ENCODE data around the gene TXNRD2. TPM values are rescaled to one million over a fixed set of nuclear protein-coding genes. Genes with fewer than 3 reads are reported as not detected.
"Not testable (repeated sequence)": the region's sequence is repeated elsewhere in the genome, so short reads cannot be mapped to it uniquely, and the experiment has no call there.

The TXNRD2 gene
- polyA plus RNA-seq, 1 donor from 2014 or later = 4.1 TPM

GRCh38 chr22:19907902-19908301, 33.7 kb downstream of the TXNRD2 start:
- H3K27ac ChIP-seq (ENCODE audit: low read length); H4K20me1 ChIP-seq (ENCODE audit: insufficient read depth); H3K9ac ChIP-seq (ENCODE audit: low read length); H3K9me3 ChIP-seq (ENCODE audit: low read length); H2AFZ ChIP-seq (ENCODE audit: low read depth, low read length); H3K9me2 ChIP-seq (ENCODE audit: insufficient read depth, low read length); H3K4me2 ChIP-seq (ENCODE audit: low read length); H3F3A ChIP-seq (ENCODE audit: insufficient read depth, low read length, poor library complexity, severe bottlenecking); H3K79me2 ChIP-seq (replicated peaks; ENCODE audit: insufficient read depth, low read length); H3K4me3 ChIP-seq (ENCODE audit: low read length); H3K27me3 ChIP-seq (ENCODE audit: insufficient read depth, low read depth, low read length); H3K36me3 ChIP-seq (ENCODE audit: insufficient read depth, low read length): not testable (repeated sequence)

- H3K9me3 ChIP-seq (ENCODE audit: low read length) = not testable (repeated sequence)
Measured at GRCh38 chr22:19906864-19907263, 34.8 kb downstream of the TXNRD2 start.

GRCh38 chr22:19905347-19906276, 36.0 kb downstream of the TXNRD2 start:
- Histone ChIP-seq H3K27me3 (ENCODE audit: insufficient read depth, low read depth, low read length) (no peaks in the 10 kb centered on the region), H3K79me2 (replicated peaks; ENCODE audit: insufficient read depth, low read length) (no peaks in the 10 kb centered on the region), H3F3A (ENCODE audit: insufficient read depth, low read length, poor library complexity, severe bottlenecking) (no peaks in the 10 kb centered on the region), H2AFZ (ENCODE audit: low read depth, low read length) (no peak overlapping the region), H4K20me1 (ENCODE audit: insufficient read depth) (no peaks in the 10 kb centered on the region), H3K9me3 (ENCODE audit: low read length) (no peaks in the 10 kb centered on the region), H3K9ac (ENCODE audit: low read length) (no peak overlapping the region), H3K36me3 (ENCODE audit: insufficient read depth, low read length) (no peaks in the 10 kb centered on the region), H3K27ac (ENCODE audit: low read length) (no peak overlapping the region), H3K4me2 (ENCODE audit: low read length) (no peak overlapping the region), H3K4me3 (ENCODE audit: low read length) (no peak overlapping the region), H3K9me2 (ENCODE audit: insufficient read depth, low read length) (no peaks in the 10 kb centered on the region)
- TF ChIP-seq EZH2 (IDR thresholded peaks at IDR 0.05; ENCODE audit: borderline replicate concordance, insufficient read depth, low read length, poor library complexity, severe bottlenecking) = no peak
- no peak for TF ChIP-seq CTCF (IDR thresholded peaks at IDR 0.05; ENCODE audit: poor library complexity, severe bottlenecking)
- TF ChIP-seq REST (IDR thresholded peaks at IDR 0.05; ENCODE audit: borderline replicate concordance) = no peak
- TF ChIP-seq EP300 (conservative IDR thresholded peaks at IDR 0.05; ENCODE audit: poor library complexity, severe bottlenecking) = no peak
- no peak for TF ChIP-seq SMC3 (conservative IDR thresholded peaks at IDR 0.05; ENCODE audit: poor library complexity)
- no peak for TF ChIP-seq RAD21 (conservative IDR thresholded peaks at IDR 0.05)
- no peak for TF ChIP-seq MXI1 (conservative IDR thresholded peaks at IDR 0.05; ENCODE audit: poor library complexity, severe bottlenecking)
- TF ChIP-seq POLR2AphosphoS5 (IDR thresholded peaks at IDR 0.05) = no peak
- no peak for TF ChIP-seq TAF1 (IDR thresholded peaks at IDR 0.05; ENCODE audit: low read depth)

More at GRCh38 chr22:19906864-19907263, 34.8 kb downstream of the TXNRD2 start:
- not testable (repeated sequence) for H2AFZ ChIP-seq (ENCODE audit: low read depth, low read length); H4K20me1 ChIP-seq (ENCODE audit: insufficient read depth); H3K27ac ChIP-seq (ENCODE audit: low read length); H3K9ac ChIP-seq (ENCODE audit: low read length); H3K79me2 ChIP-seq (replicated peaks; ENCODE audit: insufficient read depth, low read length); H3K9me2 ChIP-seq (ENCODE audit: insufficient read depth, low read length); H3F3A ChIP-seq (ENCODE audit: insufficient read depth, low read length, poor library complexity, severe bottlenecking); H3K36me3 ChIP-seq (ENCODE audit: insufficient read depth, low read length); H3K27me3 ChIP-seq (ENCODE audit: insufficient read depth, low read depth, low read length); H3K4me2 ChIP-seq (ENCODE audit: low read length); H3K4me3 ChIP-seq (ENCODE audit: low read length)
